Glutamatergic neuron (in vitro differentiated cells): Measurements from ENCODE around the gene VAMP3. TPM values are rescaled to one million over a fixed set of nuclear protein-coding genes. Genes with fewer than 3 reads are reported as not detected.

Experiments
- DNase-seq: peaks from one replicate; pipeline ENCODE4 v3.0.0; 2022
- H3K27ac Mint-ChIP-seq: one replicate; pipeline ENCODE4 v1.8.0; 2020; ENCODE audit warnings: mild to moderate bottlenecking, mixed read lengths, inconsistent platforms; ENCODE audit not compliant: unreplicated experiment
- H3K27me3 Mint-ChIP-seq: one replicate; pipeline ENCODE4 v1.8.0; 2020; ENCODE audit warnings: mild to moderate bottlenecking, moderate library complexity, mixed read lengths, inconsistent platforms; ENCODE audit not compliant: unreplicated experiment
- H3K36me3 Mint-ChIP-seq: one replicate; pipeline ENCODE4 v1.8.0; 2020; ENCODE audit warnings: mild to moderate bottlenecking, mixed read lengths, inconsistent platforms; ENCODE audit not compliant: unreplicated experiment
- H3K4me1 Mint-ChIP-seq: one replicate; pipeline ENCODE4 v1.8.0; 2020; ENCODE audit warnings: mild to moderate bottlenecking, low read depth, mixed read lengths, inconsistent platforms; ENCODE audit not compliant: unreplicated experiment
- H3K4me3 Mint-ChIP-seq: one replicate; pipeline ENCODE4 v1.8.0; 2020; ENCODE audit warnings: mild to moderate bottlenecking, mixed read lengths, inconsistent platforms; ENCODE audit not compliant: unreplicated experiment
- H3K9me3 Mint-ChIP-seq: one replicate; pipeline ENCODE4 v1.8.0; 2020; ENCODE audit warnings: mild to moderate bottlenecking, moderate library complexity, mixed read lengths, inconsistent platforms; ENCODE audit not compliant: unreplicated experiment
- CTCF ChIP-seq: fragments of 200-600 bp; sonication (generic); IDR thresholded peaks from one replicate; pipeline ENCODE4 v1.5.0; 2021; ENCODE audit not compliant: partially characterized antibody, unreplicated experiment
- total RNA-seq: library from RNA; stranded (reverse); fragmentation: NEBNext Ultra II Directional; extraction: Animal tissue kit (Norgen Biotek cat#: 25700); gene quantifications from one replicate; pipeline ENCODE4 v1.2.1, GENCODE V29; 2021; ENCODE audit not compliant: unreplicated experiment

VAMP3 gene
- total RNA-seq, 1 donor from 2014 or later = 21.3 TPM

- Mint-ChIP-seq H3K9me3 (peaks cover 2% of the 10 kb centered on the region), H3K4me3 (peak overlapping the region; percentile 90), H3K36me3 (no peaks in the 10 kb centered on the region), H3K4me1 (peaks cover 13% of the 10 kb centered on the region), H3K27me3 (peaks cover 6% of the 10 kb centered on the region), H3K27ac (peak overlapping the region; percentile 94)
- DNase-seq = no peak
- TF ChIP-seq CTCF = no peak
These were observed 463 bp upstream of the VAMP3 start for GRCh38 chr1:7770669-7770996.

GRCh38 chr1:7771823-7772299, 765 bp downstream of the VAMP3 start:
- Mint-ChIP-seq H3K36me3 (no peaks in the 10 kb centered on the region), H3K27ac (peak overlapping the region; percentile 80), H3K9me3 (peaks cover 2% of the 10 kb centered on the region), H3K4me3 (peak overlapping the region; percentile 93), H3K27me3 (peaks cover 6% of the 10 kb centered on the region), H3K4me1 (peaks cover 13% of the 10 kb centered on the region)
- DNase-seq = no peak
- no peak for TF ChIP-seq CTCF

- H3K4me3 Mint-ChIP-seq = no peak overlapping the region
- no peaks in the 10 kb centered on the region for H3K36me3 Mint-ChIP-seq
- no peak overlapping the region for H3K27ac Mint-ChIP-seq
- peaks cover 6% of the 10 kb centered on the region for H3K27me3 Mint-ChIP-seq
- no peak for TF ChIP-seq CTCF
- H3K9me3 Mint-ChIP-seq = peaks cover 2% of the 10 kb centered on the region
- DNase-seq = no peak
- H3K4me1 Mint-ChIP-seq = no peaks in the 10 kb centered on the region
These were observed 6.5 kb downstream of the VAMP3 start for GRCh38 chr1:7777591-7777990.

- no peaks in the 10 kb centered on the region for H3K4me1 Mint-ChIP-seq
- H3K27me3 Mint-ChIP-seq = peaks cover 2% of the 10 kb centered on the region
- H3K36me3 Mint-ChIP-seq = no peaks in the 10 kb centered on the region
- peaks cover 4% of the 10 kb centered on the region for H3K9me3 Mint-ChIP-seq
- TF ChIP-seq CTCF = no peak
- H3K4me3 Mint-ChIP-seq = no peak overlapping the region
- no peak overlapping the region for H3K27ac Mint-ChIP-seq
- DNase-seq = no peak
These were observed 7.1 kb downstream of the VAMP3 start for GRCh38 chr1:7778133-7778628.

GRCh38 chr1:7780976-7781375, 9.9 kb downstream of the VAMP3 start:
- Mint-ChIP-seq H3K4me3 (no peak overlapping the region), H3K27ac (no peak overlapping the region), H3K36me3 (peaks cover 6% of the 10 kb centered on the region), H3K27me3 (peaks cover 3% of the 10 kb centered on the region), H3K4me1 (no peaks in the 10 kb centered on the region), H3K9me3 (peaks cover 4% of the 10 kb centered on the region)
- no peak for TF ChIP-seq CTCF
- no peak for DNase-seq
